Hematopoietic multipotent progenitor cell treated with erythropoietin and hydrocortisone succinate and interleukin-3 and kit ligand, for 4 days (in vitro differentiated cells): ENCODE data around the gene ESYT3.

Experiments
- DNase-seq: peaks from one replicate; pipeline ENCODE4 v3.0.0-alpha.2; 2015

Gene ESYT3, protein sequence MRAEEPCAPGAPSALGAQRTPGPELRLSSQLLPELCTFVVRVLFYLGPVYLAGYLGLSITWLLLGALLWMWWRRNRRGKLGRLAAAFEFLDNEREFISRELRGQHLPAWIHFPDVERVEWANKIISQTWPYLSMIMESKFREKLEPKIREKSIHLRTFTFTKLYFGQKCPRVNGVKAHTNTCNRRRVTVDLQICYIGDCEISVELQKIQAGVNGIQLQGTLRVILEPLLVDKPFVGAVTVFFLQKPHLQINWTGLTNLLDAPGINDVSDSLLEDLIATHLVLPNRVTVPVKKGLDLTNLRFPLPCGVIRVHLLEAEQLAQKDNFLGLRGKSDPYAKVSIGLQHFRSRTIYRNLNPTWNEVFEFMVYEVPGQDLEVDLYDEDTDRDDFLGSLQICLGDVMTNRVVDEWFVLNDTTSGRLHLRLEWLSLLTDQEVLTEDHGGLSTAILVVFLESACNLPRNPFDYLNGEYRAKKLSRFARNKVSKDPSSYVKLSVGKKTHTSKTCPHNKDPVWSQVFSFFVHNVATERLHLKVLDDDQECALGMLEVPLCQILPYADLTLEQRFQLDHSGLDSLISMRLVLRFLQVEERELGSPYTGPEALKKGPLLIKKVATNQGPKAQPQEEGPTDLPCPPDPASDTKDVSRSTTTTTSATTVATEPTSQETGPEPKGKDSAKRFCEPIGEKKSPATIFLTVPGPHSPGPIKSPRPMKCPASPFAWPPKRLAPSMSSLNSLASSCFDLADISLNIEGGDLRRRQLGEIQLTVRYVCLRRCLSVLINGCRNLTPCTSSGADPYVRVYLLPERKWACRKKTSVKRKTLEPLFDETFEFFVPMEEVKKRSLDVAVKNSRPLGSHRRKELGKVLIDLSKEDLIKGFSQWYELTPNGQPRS

DNA sequence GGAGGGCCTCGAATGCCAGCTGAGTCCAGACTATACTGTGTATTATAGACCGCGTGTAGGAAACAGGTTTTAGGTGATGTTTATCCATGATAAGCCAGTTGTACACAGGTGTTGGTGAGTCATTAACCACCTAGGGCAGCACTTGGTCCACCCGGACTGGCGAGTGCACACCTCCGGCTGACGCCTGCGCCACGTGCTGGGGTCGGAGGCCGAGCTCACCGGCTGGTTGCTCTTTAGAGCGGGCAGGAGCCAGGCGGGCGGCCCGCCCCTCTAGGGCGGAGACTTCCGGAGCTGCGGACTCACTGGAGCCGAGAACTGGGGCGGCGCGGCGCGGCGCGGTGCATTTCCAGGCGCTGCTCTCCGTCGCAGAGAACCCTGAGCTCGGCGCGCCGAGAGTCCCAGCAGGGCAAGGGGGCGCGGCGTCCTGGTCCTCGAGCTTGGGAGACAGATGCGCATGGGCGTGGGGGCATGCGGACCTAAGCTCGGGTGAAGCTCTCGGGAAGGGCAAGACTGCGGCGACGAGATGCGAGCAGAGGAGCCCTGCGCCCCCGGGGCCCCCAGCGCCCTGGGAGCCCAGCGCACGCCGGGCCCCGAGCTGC is at the start of gene ESYT3:
ESYT3 (plus strand) TSS at position 341 of the 599 bp plus-strand sequence; CDS start at position 524, 183 bp downstream.
- peak; percentile 89 for DNase-seq

DNA sequence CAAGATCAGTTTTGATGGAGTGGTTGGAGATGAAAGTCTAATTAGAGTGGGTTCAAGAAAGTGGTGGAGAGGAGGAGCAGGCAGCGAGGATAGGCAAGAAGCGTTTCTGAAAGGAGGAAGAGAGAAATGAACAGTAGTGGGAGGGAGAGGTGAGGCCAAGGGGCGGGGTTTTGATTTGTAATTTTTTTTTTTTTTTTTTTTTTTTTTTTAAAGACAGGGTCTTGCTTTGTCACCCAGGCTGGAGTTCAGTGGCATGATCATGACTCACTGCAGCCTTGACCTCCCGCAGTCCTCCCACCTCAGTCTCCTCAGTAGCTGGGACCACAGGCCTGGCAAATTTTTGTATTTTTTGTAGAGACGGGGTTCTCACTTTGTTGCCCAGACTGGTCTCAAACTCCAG is 49.4 kb upstream of the ESYT3 start:
- no peak for DNase-seq

- DNase-seq, result no peak
These were observed 45.2 kb upstream of the ESYT3 start for GRCh38 chr3:138389144-138389601.

GRCh38 chr3:138389841-138390581 is 44.4 kb upstream of the ESYT3 start:
- no peak for DNase-seq

GRCh38 chr3:138390582-138390932 is 43.9 kb upstream of the ESYT3 start:
- no peak for DNase-seq

DNA sequence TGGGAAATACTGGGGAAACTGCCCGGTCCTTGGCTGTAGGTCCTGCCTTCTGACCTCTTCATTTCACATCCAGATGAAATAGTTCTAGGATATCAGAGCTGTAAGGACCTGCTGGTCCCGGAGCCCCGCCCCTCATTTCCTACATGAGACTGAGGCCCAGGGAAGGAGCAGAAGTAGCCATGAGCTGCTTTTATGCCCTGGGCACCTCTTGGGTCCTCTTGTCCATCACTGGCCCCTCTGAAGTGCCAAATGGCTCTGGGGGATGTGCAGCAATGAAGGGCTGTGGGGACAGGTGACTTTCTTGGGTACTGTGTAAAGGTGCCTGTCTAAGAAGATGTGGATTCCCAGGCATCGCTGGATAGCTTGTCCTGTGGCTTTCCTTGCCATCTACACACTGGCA is 40.3 kb upstream of the ESYT3 start:
- DNase-seq, result no peak

DNA sequence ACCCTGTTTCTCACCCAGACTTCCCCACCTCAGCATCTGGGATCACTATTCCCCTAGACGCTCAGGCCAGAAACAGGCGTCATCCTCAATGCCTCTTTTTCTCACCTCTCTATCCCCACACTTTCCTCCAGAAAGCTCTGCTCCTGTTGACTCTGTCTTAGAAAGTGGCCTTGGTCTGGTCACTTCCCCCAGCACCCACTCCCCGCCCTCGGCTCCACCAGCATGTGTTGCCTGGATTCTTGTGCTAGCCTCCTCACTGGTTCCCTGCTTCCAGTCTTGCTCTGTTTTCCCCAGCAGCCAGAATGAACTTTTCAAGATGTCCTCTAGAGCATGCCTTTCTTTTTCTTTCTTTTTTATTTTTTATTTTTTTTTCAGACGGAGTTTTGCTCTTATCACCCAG is 39.7 kb upstream of the ESYT3 start:
- no peak for DNase-seq

DNA sequence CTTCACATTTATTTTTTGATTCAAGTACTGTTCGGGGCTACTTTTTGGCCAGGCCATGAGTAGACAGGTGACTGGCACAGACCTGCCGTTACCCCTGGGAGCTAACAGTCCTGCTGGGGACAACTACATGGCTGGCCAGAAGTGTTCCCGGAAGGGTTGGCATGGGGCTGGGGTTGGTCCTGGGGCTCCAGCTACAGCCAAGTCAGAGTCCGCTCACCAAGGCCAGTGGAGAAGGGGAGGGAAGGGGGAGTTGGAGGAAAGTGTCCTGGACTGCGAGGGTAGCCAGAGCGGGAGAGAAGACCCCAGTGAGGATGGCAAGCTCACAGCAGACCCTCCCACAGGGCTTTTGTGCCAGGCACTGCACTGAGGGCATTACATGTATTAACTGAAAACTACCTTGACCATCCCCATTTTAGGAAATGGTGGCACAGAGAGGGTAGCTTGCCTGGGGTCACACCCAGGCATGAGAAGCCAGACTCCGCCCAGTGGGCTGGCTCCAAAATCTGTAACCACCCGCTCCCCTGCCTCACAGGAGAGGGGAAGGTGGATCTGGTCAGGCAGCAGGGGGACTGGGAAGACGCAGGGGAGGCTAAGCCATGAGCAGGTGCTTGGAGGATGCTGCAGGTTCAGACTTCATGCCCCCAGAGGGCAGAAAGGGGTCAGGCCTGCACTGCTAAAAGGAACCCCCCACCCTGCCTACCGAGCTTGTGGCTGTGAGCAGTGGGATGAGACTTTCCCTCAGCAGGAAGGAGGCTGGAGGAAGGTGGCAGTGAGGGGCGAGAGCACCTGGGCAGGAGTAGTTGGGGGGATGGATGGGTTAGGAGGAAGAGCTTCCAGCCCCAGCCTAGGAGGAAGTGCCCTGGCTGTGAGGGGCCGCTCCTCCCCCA is 38.3 kb upstream of the ESYT3 start:
- DNase-seq, result no peak

GRCh38 chr3:138396752-138397410 is 37.5 kb upstream of the ESYT3 start:
- DNase-seq, result peak; percentile 24

DNA sequence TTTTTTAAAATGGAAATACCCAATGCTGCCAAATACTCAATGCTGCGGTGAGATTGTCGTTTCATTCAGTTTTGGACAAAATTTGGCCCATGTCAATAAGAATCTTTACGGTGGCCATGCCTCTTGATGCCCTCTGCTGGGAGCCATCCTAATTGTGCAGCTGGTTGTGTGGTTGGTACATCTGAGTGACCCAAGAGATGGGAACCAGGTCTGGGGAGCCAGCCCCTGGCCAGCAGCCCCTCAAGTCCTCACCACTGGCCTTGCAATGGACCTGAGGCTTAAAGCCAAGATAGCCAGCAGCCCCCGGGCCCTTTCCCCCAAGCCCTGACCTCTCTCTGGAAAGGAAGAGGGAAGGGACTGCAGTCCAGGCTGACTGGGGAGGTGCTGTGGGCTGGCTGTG is 36.4 kb upstream of the ESYT3 start:
- peak; percentile 13 for DNase-seq

DNA sequence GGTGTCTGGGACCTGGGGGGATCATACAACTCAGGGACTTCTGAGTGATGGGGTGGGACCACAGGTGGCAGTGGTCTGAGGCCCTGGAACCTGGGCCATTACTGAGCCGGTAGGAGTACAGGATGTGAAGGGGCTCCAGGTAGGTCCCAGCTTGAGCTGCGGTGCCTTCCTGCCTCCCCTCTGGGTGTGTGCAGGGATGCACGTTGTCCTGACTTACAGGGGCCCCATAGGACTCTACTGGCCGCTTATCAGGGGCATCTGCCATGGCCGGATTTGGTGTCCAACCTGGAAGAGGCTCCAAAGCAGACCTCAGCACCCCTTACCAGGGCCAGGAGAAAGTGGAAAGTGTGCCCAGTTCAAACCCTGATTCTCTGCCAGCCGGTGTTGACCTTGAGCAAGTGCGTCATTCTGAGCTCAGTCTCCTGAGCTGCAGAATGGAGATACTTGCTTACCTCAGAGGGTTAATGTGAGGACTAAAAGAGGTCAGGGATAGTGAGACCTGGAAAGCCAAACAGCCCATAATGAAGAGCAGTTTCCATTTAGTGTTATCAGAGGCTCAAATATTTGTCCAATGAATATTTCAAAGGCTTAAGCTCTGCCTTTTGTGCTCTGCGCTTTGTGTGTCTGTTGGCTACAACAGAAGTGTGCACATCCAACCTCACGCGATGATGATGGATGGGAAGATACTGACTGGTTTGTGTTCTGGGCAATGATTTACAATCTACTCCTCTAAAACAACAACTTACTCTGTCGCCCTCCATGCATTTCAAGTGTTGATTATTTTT is 35.4 kb upstream of the ESYT3 start:
- no peak for DNase-seq

DNA sequence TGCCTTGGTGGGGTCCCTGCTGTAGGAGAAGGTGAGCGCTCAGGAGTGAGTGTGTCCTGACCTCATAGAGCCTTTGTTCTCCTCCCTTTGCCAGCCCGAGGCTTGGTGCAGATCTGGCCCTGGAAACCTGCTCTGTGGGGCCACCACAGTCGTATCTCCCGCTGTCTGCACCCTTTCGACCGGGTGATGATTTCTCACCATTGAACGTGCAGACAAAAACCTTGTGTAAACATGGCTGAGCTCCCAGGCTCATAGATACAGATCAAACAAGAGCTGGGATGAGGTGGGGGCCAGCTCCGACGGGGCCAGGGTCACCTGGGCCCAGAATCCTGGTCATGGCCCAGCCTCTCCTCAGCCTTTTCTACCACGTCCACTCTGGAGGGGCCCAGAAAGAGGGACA is 34.6 kb upstream of the ESYT3 start:
- DNase-seq, result no peak

GRCh38 chr3:138400651-138401070 is 33.8 kb upstream of the ESYT3 start:
- DNase-seq, result no peak

- DNase-seq, result no peak
These were observed 32.6 kb upstream of the ESYT3 start for GRCh38 chr3:138401834-138402233.

DNA sequence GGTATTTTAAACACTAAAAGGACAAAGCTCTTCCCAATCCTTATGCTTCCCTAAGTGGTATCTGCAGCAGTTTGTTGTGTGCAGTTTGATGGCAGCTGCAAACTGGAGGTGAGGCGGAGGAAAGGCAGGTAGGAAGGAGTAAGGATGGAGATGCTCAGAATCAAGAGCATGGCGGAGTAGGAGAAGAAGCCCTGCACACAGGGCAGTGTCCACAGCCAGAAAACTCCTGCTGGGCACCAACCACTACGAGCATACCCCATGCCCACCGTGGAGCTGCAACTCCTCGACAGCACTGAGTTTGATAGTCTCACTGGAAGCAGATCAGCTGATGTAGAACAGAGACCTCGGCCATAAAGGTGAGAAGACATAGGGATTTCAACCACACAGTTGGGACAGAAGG is 30.3 kb upstream of the ESYT3 start:
- DNase-seq, result no peak

DNA sequence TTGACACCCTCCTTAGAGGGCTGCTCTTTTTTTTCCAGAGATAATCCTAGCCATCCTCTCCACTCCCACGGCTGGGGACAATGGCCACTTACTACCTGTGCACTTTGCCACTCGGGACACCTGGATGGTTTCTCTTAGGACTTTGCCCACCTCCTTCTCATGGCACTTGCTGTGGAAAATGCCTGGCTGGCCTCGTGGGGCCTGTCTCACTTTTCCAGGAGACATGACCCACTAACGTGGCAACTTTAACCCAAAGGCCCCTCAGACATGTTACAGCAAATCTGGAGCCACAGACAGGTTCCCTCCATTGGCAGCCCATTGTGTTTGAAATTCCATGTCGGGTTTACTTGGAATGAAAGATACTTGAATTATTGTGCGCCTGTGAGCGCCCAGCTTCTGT is 29.4 kb upstream of the ESYT3 start:
- no peak for DNase-seq

- DNase-seq, result no peak
These were observed 28.9 kb upstream of the ESYT3 start for GRCh38 chr3:138405486-138405885.

DNA sequence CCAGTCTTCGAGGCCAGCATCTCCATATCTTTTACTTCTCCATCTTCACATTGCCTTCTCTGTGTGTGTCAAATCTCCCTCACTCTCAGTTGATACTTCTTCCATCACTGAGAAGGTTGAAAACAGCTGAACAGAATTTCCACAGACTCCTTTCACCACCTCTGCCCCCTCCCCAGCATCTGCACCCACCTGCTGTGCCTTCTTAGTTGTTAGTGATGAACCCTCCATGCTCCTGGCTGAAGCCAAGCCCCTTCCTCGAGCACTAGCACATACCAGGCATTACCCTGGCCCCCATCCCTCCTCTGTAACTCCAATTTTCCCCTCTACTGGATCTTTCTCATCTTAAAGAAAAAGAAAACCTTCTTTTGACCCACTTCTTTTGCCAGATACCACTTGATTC is 27.8 kb upstream of the ESYT3 start:
- no peak for DNase-seq

DNA sequence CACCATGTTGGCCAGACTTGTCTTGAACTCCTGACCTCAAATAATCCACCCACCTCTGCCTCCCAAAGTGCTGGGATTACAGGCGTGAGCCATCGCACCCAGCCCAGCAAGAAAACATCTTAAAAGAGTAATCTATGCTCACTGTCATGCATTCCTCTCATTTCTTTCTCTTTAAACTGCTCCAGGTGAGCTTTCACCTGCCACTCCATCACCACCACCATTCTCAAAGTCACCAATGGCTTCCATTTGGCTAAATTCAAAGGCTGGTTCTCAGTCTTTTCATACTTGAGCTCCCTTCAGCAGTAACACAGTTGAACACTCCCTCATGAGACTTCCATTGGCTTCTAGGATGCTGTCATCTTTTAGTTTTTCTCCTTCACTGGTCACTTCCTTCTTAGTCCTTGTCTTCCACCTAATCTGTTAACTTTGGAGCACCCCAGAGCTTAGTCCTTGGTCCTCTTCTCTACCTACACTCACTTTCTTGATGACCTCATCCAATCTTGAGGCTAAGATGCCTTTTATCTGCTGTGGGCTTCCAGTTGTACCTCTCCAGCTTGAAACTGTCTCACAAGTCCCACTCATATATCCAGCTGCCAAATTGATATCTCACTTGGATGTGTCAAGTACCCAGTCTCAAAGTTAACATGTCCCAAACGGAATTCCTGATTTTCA is 27.0 kb upstream of the ESYT3 start:
- DNase-seq, result no peak
